VCaP (cell line): ENCODE data around the gene SLC38A10.

Experiments used
- H3K27ac ChIP-seq: fragments of 450-650 bp; 2 replicates; pipeline ENCODE4 v1.5.1; 2017
- TF ChIP-seq, protein P1 (sequence below): fragments of 450-650 bp; conservative IDR thresholded peaks from 2 replicates; pipeline ENCODE4 v1.5.1; 2017; ENCODE audit warnings: mild to moderate bottlenecking, moderate library complexity

The SLC38A10 gene

DNA sequence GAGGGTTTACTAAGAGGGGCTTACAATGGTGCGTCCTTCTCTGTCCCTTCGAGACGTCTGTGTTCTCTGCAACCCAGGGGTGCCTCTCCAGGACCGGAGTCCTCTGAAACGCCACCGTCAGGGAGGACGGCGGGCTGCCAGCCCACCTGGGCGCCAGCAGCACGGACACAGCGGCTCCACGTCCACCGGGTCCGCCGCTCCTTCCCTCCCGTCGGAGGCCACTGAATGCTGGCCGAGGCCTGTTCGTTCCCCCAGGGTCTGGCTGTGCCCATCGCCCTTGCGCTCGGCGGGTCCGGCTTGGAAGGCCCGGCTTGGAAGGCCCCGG lies 56.7 kb downstream of the SLC38A10 start:
- peak overlapping the region; percentile 93 for H3K27ac ChIP-seq
- TF ChIP-seq, protein P1, sequence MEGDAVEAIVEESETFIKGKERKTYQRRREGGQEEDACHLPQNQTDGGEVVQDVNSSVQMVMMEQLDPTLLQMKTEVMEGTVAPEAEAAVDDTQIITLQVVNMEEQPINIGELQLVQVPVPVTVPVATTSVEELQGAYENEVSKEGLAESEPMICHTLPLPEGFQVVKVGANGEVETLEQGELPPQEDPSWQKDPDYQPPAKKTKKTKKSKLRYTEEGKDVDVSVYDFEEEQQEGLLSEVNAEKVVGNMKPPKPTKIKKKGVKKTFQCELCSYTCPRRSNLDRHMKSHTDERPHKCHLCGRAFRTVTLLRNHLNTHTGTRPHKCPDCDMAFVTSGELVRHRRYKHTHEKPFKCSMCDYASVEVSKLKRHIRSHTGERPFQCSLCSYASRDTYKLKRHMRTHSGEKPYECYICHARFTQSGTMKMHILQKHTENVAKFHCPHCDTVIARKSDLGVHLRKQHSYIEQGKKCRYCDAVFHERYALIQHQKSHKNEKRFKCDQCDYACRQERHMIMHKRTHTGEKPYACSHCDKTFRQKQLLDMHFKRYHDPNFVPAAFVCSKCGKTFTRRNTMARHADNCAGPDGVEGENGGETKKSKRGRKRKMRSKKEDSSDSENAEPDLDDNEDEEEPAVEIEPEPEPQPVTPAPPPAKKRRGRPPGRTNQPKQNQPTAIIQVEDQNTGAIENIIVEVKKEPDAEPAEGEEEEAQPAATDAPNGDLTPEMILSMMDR, result no peak

DNA sequence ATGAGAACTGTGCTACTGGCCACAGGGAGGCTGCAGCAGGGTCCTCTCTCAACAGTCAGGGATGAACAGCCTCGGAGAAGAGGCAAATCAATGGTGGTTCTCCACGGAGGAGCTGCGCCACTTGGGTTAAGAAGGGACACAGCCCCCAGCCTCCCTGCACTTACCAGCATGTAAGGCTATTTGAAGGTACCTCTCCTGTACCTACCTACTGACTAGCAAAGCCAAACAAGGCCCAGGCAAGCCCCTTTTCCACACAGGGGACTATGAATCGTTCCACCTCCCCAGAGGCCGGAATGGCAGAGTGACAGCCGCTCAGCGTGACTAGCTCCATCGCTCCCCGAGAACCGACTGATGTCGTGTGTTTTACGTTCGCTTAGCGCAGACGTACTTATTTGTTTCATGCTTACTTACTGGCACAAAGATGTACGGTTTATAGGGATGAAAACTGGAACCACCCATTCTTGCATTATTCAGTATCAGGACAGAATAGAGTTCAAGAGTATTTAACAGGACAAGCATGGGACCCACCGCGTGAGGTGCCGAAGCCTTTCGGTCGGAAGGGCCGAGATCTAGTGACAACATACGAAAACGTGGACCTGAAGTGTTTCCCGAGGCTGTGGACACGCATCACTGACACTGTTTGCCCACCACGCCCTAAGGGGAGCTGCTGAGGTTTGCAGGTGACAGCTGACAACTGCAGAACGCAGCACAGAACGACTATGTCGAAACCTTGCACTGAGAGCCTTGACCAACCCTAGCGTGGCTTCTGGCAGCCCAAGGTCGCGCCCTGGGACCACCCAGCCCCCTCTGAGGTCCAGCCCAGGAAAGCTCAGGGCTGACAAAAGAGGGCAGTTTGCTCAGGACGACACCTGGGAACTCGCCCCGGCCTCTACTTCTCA lies 57.3 kb downstream of the SLC38A10 start:
- H3K27ac ChIP-seq, result peak overlapping the region; percentile 93

GRCh38 chr17:81236784-81237183 lies 58.3 kb downstream of the SLC38A10 start:
- TF ChIP-seq, protein P1, result no peak
- no peak overlapping the region for H3K27ac ChIP-seq

More for the DNA sequence above, 57.3 kb downstream of the SLC38A10 start:
- TF ChIP-seq, protein P1, result no peak

DNA sequence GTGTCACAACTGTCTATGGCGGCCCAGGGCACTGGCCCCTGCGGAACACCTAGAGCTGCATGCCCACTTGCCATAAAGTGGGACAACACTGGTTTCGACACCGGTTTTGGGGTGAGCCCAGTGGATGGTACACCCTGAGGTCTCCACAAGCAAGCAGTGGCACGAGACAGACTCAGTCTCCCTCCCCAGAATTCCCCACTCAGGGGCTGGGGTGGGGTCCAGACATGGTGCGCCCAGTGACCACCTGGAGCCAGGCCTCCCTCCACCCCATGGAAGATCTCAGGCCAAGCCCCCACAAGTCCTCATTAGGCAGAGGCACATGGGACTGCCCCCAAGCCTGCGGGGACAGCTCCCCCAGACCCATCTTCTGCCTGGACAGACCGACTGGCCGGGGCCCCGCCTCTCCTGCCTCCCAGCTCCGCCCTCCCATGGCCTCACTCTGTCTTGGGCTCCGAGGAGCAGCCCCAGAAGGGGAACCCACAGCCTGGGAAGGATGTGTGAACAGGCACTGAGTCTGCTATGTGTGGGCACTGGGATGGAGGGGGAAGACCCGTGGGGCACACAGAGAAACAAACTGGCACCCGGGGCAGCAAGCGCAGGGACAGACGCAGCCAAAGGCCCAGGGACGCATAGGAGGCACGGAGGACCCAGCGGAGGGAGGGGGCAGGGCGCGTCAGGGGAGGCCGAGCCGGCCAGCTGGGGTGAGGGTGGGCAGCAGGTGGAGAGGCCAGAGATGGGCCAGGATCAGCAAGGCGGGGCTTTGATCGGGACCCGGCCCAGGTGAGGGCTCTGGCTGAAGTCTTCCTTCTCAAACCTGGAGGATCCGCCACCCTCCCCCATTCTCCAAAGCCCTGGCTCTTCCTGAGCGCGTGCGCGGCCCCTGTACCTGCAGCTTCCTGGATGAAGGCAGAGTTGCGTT lies 59.0 kb downstream of the SLC38A10 start:
- TF ChIP-seq, protein P1, result no peak
- no peak overlapping the region for H3K27ac ChIP-seq

DNA sequence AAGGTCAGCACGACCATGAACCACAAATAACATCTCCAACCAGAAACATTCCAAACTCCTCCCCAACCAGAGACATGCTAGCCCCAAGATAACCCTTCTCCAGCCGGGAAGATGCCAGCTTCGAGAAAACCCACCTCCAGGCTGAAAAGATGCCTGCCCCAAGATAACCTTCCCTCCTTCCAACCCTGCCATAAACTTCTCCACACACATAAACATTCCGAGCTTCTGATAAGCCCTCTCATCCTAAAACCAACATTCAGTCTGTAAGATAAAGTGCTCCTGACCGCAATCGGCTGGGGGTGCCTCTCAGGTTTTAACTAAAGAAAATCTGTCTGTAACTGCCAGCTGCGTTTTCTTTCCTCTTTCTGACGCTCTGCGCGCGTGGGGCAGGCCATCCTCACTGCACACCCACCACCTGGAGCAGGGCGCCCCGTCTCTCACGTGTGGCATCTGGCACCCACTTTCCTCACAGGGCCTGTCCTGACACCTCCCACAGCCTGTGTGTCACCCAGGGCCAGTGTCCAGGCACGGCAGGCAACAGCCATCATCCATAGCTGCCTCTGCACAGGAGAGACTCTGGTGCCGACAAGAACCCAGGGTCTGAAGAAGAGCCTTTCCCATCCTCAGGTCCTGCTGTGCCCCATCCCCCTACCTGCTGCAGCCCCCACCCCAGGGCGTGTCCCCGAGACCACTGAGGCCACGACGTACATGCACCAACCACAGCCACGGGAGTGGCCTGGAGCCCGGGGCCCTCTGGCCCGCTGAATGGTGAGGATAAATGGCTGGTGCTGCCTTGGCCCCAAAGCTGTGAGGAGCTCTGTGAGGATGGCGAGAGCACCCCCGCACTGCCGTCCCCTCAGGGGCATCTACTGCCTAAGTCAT lies 59.9 kb downstream of the SLC38A10 start:
- TF ChIP-seq, protein P1, result no peak
- no peak overlapping the region for H3K27ac ChIP-seq

GRCh38 chr17:81234506-81234855 lies 60.6 kb downstream of the SLC38A10 start:
- no peak overlapping the region for H3K27ac ChIP-seq
- TF ChIP-seq, protein P1, result no peak
